Epithelial cell of esophagus (primary cell): Measurements from ENCODE around the gene CCL20.

ENCODE experiments used
- DNase-seq: peaks from one replicate; pipeline ENCODE4 v3.0.0; 2010; ENCODE audit warnings: low read depth
- H3K4me3 ChIP-seq: 2 replicates; pipeline ENCODE4 v1.5.1; 2011; ENCODE audit warnings: mild to moderate bottlenecking, low read length, control low read depth
- TF ChIP-seq, protein P1 (sequence below): IDR thresholded peaks from 2 replicates; pipeline ENCODE4 v1.5.1; 2011; ENCODE audit warnings: low read depth, mild to moderate bottlenecking, low read length, control low read depth, inconsistent platforms; ENCODE audit not compliant: insufficient read depth; ENCODE audit errors: missing control alignments

The CCL20 gene

DNA sequence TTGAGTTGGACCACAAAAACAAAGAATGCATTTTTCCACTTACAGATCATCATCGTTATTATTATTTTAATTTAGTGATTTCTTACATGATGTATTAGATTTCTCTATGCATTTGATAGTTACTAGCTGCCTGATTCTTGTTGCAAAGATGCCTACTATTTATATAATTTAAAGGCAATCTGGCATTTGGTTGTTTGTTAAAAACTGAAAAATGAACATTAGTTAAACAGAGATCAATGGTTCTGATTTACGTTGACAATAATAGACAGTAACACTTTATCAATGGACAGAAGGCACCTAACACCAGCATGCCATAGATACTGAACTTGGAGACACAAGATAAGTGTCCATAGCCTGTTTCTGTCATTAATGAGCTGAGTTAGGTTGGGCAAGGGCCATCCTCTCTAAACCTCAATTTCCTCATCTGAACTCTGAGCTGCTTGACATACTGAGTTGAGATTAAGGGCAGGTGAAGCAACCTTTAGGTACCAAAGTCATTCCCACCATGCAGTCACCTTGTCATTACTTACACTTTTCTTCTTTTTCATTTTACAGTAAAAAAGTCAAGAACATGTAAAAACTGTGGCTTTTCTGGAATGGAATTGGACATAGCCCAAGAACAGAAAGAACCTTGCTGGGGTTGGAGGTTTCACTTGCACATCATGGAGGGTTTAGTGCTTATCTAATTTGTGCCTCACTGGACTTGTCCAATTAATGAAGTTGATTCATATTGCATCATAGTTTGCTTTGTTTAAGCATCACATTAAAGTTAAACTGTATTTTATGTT, 3.1 kb downstream of the CCL20 start:
- no peak overlapping the region for H3K4me3 ChIP-seq
- TF ChIP-seq, protein P1, sequence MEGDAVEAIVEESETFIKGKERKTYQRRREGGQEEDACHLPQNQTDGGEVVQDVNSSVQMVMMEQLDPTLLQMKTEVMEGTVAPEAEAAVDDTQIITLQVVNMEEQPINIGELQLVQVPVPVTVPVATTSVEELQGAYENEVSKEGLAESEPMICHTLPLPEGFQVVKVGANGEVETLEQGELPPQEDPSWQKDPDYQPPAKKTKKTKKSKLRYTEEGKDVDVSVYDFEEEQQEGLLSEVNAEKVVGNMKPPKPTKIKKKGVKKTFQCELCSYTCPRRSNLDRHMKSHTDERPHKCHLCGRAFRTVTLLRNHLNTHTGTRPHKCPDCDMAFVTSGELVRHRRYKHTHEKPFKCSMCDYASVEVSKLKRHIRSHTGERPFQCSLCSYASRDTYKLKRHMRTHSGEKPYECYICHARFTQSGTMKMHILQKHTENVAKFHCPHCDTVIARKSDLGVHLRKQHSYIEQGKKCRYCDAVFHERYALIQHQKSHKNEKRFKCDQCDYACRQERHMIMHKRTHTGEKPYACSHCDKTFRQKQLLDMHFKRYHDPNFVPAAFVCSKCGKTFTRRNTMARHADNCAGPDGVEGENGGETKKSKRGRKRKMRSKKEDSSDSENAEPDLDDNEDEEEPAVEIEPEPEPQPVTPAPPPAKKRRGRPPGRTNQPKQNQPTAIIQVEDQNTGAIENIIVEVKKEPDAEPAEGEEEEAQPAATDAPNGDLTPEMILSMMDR, result no peak

DNA sequence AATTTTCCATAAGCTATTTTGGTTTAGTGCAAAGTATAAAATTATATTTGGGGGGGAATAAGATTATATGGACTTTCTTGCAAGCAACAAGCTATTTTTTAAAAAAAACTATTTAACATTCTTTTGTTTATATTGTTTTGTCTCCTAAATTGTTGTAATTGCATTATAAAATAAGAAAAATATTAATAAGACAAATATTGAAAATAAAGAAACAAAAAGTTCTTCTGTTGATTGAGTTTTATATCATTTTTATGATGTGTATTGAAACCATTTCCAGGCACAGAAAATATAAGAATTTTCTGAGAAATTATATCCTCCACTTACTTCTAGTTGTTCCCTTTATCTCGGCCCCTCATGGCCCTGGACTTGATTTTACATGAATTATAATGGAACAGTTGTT, 3.7 kb downstream of the CCL20 start:
- H3K4me3 ChIP-seq, result no peak overlapping the region
- TF ChIP-seq, protein P1, result no peak
- DNase-seq, result no peak

More for the DNA sequence above, 3.1 kb downstream of the CCL20 start:
- DNase-seq, result no peak

DNA sequence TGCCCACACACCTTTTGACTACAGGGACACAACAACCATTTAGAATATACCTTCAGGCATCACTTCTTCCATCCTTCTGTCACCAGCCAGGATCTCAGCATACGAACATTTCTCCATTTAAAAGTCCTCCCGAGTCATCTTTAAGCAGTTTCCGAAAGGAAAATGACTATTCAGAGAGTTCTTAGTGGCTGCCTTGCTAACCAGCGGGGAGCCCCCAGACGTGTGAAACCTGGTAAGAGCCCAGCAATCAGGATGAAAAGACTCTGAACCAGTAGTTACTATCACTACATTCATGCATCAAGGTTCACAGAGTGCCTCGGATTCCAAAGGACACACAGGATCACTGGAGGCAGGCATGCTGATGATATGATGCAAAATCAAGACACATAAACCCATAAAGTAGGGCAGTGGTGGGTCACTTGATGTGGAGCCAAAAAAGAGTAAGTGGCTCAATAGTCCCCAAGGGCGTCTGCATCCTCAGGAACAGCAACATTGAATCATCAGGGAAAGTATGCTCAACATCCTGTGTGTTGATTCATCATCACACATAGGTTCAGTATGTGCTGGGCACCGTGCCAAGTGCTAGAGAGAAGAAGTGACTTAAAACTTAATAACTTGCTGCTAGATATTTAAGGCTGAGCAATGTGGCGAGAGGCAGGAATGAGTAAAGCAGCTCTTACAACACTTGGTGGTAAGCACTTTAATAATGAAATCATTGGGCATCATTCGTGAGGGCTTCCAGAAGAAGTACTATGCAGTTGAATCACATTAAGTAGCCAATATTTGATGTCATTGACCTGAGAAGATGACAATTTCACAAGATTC, 4.4 kb downstream of the CCL20 start:
- DNase-seq, result peak; percentile 100
- TF ChIP-seq, protein P1, result peak; percentile 16
- peak overlapping the region; percentile 10 for H3K4me3 ChIP-seq

DNA sequence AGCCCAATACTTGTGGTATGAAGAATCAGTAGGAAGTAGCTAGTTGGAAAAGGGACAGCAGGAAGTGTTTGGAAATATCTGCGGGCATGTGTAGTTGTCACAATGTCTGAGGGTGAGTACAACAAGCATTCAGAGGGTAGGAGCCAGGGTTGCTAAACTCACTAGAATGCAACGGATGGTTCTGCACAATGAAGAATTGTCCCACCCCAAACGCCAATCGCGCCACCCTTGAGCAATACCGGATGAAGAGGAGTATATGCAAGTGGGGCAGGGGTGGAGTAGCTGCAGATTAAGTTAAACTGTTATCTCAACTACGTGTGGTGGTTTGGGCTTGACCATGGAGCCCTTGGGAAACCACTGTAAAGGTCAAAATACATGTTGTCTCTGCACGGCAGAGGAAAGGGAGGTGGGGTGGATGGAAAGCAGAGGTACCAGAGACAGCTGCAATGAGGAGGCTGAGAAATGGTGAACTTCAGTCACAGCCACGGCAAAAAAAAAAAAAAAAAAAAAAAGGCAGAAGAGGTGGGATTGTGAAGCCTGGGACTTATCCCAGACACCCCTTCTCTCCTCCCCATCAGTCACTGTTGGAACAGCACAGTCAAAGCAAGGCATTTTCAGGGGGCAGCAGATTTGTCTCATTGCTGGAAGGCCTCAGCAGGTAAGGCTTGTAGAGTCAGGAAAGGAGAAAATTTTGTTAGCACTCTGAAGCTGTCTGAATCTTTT, 5.2 kb downstream of the CCL20 start:
- no peak for DNase-seq
- H3K4me3 ChIP-seq, result no peak overlapping the region
- TF ChIP-seq, protein P1, result peak; percentile 1

DNA sequence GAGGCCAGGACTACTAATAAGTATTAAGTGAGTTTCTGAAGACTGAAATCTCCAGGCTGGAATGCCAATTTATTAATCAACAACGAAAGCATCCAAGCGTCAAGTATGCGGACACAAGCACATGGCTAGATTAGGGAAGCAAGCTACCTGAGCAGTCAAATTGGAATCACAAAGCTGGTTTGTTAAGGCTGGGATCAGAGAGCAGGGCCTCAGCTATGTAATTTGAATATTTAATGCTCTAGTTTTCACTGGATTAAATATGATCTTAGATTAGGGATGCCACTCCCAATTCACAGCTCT, 5.7 kb downstream of the CCL20 start:
- no peak for DNase-seq
- no peak overlapping the region for H3K4me3 ChIP-seq
- TF ChIP-seq, protein P1, result no peak

DNA sequence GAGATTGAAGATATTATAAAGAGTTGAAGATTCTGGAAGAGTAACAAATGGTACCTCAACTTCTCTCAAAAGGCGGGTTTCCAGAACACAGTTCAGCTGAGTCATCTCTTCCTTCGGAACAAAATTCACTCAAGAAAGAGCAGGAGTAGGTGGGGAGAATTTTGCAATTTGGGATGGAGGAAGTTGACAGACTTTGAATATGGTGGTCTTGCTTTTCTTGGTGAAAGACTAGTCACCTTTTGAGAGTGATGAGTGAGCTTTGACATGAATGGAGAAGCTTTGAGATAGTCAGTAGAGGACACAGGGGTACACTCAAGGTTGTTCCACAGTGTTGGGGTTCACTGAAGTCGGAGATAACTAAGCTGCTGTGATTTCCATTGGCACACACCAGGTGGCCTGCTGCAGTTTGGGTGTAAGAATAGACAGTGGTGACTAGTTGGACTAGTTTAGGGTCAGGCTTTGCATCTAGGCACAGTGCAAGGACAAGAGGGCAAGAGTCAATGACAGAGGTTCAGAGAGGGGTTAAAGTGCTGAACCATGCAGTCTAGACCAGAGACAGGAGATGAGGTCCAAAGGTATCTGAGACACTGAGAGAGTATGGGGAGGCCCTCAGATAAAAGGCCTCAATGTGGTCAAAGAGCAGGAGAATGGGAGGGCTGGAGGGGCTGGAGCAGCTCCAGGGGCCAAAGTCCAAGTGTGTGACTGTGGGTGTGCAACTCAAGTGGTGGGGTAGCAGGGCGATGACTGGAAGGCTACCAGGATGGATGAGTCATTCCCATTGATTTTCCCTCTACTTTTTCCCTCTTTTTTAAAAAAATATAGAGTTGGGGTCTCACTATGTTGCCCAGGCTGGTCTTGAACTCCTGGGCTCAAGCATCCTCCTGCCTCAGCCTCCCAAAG, 7.7 kb downstream of the CCL20 start:
- H3K4me3 ChIP-seq, result no peak overlapping the region
- no peak for DNase-seq
- TF ChIP-seq, protein P1, result no peak
